LoVo (cell line): ENCODE results near the gene MORN1.
"Not testable (repeated sequence)": the region's sequence is repeated elsewhere in the genome, so short reads cannot be mapped to it uniquely, and the experiment has no call there.

Experiments
- DNase-seq: peaks from one replicate; pipeline ENCODE4 v3.0.0-alpha.2; 2016; ENCODE audit warnings: low spot score

MORN1 gene

GRCh38 chr1:2304282-2304681 is 87.1 kb downstream of the MORN1 start:
- no peak for DNase-seq

DNA sequence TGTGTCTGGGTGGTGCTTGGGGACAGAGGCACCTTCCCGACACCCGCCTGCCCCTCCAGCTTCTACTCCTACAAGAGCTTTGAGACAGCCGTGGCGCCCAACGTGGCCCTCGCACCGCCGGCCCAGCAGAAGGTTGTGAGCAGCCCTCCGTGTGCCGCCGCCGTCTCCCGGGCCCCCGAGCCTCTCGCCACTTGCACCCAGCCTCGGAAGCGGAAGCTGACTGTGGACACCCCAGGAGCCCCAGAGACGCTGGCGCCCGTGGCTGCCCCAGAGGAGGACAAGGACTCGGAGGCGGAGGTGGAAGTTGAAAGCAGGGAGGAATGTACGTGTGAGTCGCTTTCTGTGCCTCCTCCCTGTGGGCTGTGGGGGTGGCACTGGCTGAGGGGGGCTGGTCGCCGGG is 87.6 kb downstream of the MORN1 start:
- no peak for DNase-seq

DNA sequence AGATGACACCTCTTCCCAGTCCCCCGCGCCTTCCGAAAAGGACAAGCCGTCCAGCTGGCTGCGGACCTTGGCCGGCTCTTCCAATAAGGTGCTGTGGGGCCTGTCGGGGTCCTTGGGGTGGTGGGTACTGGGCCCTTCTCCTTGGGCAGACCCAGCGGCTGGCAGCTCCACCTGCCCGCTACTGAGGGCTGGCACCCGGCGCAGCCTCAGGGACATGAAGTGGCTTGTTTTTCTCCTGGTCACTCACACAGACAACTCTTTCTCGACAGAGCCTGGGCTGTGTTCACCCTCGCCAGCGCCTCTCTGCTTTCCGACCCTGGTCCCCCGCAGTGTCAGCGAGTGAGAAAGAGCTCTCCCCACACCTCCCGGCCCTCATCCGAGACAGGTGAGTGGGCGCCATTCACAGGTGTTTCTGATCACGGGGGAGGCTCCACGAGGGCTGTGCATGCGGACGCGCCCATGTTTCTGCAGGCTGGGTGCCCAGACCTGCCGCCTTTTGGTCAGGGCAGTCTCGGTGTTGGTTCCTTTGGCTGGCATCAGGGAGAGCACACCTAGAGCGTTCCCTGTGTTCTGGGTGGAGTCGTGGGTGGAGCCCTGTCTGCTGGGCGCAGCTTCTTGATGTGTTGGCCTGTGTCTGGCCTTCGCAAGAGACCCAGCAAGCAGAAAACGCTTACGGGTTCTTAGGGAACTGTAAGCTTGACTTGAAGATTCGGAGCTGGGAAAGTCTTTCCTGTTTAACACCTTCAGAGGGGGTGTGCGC is 88.2 kb downstream of the MORN1 start:
- no peak for DNase-seq

DNA sequence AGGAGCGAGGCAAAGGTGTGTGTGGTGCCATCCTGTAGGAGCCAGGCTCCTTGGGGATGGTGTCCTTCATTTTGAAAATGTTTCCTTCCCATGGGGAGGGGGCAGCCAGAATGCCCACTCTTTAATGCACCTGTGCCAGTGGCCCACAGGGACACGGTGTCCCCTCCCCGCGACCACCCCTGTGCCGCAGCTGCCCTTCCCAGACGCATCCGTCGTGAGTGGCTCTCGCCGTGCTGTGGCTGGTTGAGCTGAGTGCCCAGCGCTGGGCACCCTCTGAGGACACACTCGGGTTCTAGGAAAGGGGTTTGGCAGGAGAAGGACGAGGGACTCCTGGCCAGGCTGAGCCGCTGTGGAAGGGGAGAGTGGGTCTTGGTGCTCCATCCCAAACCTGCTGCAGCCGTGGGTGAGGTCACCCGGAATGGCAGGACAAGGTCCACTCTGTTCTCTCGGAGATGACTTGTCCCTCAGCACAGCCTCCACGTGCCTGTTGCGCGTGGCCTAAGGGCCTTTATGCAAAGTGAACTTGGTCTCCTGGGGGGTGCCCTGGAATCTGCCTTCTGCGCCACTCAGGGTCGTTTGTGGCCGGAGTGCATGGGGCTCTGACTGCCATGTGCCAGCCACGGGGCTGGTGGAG is 88.9 kb downstream of the MORN1 start:
- DNase-seq, result no peak

DNA sequence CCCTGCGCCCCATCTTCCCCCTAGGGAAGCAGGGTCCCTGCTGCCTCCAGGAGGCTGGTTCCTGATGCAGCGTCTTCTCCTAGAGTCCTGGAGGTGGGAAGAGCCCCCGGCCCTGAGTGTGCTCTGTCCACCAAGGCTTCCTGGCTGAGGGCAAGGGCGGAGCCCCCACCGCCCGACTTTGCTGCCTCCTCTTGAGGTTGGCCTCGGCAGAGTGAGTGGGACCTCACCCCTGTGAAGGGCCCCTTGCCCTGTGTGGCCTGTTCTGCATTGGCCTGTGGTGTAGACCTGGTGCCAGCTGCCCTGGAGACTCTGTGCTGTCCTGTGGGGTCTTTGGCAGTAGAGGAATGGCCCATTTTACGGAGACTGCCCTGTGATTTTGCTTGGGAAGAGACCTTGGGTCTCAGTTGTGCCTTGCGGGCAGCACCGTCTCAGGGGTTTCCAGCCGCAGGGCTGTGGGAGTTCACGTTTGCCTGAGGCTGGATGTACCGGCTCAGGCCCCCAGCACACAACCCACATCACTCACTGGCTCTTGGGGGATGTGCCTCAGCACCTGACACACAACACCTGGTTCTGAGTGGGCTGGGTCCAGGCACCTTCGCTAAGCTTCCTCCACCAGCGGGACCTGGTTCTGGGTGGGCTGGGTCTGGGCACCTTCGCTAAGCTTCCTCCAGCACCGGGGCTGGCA is 89.6 kb downstream of the MORN1 start:
- no peak for DNase-seq

GRCh38 chr1:2300851-2301606 is 90.3 kb downstream of the MORN1 start:
- DNase-seq, result no peak

DNA sequence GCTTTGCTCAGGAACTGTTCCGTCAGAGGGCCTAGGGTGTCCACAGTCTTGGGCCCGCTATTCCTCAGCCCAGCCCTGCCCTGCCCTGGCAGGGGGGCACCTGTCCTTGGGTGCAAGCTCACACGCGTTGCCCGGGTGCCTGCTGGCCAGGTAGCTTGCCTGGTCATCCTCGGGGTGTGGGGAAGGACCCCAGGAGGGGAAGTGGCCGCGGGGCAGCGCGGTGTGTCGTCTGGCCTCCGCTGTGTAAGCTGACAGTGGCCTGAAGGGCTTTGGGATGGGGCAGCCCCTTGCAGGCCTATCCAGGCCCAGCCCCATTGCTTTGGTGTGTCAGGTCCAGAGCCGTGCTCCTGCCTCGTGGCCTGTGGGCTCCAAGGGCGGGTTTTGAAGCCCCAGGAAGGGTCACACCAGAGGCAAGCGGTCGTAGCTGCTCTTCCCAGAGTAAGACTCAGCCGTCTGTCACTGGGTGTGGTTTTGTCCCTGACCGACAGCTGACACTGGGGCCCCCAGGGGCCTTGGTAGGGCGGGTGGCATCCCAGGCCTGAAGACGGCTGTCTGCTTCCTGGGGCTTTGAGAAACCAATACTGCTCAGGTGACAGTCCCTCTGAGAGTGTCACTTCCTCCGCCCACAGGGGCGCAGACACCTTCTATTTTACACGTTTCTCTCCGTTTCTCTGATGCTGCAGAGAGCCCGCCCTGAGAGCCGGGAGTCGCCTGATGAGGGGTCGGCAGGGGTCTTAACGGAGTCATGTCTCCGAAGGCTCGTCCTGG is 91.2 kb downstream of the MORN1 start:
- no peak for DNase-seq

DNA sequence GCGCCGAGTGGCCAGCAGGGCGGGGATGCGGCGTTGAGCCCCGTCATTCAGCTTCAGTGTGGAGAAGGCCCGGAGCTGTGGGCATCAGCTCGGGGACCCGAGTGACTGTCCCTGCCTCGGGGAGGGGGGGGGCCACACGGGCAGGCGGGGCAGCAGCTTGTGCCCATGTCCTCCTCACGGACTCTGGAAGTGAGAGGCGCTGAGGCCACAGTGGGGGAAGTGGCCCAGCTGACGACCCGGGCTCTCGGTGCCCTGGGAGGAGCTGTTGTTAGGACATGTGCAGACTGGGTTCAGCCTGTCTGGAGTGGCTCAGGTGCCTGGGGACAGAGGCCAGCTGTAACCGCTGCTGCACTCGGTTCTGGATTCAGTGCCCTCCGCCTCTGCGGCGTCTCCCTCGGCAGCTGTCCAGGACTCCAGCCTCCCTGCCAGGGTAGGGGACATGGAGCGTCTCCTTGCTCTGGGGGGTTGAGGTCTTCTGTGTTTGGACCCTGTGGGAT is 92.2 kb downstream of the MORN1 start:
- DNase-seq, result no peak

DNA sequence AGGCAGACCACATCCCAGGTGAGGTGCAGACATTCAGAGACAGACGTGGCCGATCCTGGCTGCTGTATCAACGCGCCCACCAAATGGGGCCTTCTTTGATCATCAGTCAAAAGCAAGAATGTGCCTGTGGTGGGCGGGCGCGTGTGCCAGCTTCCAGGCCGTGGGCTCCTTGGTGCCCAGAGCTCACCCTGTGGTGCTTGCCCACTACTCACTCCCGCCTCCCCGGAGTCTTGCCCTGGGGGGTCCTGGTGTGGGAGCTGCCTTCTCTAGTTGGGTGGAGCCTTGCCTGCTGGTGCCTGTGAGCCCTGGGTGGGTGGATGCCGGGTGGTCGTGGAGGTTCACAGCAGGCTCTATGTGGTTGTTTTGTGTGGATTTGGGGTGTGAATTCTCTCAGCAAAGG is 92.7 kb downstream of the MORN1 start:
- no peak for DNase-seq

DNA sequence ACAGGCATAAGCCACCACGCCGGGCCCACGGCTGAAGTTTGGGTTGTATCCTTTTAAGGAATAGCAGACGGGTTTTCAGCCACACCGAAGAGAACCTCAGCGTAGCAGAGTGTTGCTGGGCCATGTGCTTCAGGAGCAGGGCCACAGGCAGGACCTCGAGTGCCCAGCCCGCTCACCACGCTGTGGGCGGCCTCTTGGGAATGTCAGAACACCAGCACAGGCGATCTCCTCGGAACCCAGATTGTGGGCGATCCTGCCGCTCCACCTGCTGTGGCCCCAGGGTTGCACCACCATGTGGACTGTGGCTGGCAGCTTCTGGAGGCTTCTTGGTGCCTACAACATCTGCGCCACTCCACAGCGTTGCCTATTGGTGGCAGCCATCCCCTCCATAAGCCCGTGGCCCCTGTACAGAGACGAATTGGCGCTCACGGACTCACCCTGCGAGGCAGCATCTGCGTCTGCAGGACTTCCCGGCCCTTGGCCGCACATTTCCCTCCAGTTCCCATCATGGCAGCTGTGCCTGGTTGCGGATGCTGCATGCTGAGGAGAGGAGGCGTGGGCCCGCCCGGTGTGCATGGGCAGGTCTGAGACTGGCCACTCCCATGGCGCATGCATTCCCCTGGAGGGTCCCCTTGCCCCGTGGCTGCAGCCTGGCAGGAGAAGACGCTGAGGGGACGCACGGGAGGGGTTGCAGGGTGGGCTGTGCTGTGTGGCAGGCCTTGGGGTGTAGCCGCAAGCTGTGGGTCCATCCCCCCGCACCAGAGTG is 93.9 kb downstream of the MORN1 start:
- DNase-seq, result no peak

DNA sequence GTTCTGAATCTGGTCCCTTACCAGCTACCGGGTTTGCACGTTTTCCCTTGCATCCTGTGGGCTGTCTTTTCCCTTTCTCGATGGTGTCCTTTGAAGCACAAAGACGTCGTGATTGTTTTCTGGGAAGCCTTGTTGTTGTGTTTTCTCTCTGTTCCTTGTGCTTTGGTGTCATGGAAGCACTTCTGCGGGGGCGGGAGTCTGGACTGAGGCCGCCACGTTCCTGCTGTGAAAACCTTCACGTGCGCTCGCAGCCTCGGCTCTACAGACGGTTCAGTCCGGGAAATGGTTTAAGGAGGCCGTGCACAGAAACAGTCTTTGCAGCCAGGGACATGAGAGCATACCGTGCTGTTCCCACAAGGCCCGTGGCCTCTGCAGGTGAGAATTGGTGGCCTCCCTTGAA is 94.7 kb downstream of the MORN1 start:
- no peak for DNase-seq

DNA sequence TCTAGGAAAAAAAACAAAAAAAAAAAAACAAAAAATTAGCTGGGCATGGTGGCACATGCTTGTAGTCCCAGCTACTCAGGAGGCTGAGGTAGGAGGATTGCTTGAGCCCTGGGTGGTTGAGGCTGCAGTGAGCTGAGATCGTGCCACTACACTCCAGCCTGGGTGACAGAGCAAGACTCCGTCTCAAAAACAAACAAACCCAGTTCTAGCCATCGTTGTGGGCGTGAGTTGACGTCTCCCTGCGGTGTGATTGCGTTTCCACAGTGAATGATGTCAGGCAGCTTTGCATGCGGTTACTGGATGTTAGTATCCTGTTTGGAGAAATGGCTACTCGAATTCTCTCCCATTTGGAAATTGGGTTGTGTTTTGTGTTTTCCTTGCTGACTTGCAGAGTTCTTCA is 95.1 kb downstream of the MORN1 start:
- not testable (repeated sequence) for DNase-seq

- DNase-seq, result no peak
These were observed 95.8 kb downstream of the MORN1 start for GRCh38 chr1:2295526-2295925.

GRCh38 chr1:2294725-2295078 is 96.7 kb downstream of the MORN1 start:
- no peak for DNase-seq

DNA sequence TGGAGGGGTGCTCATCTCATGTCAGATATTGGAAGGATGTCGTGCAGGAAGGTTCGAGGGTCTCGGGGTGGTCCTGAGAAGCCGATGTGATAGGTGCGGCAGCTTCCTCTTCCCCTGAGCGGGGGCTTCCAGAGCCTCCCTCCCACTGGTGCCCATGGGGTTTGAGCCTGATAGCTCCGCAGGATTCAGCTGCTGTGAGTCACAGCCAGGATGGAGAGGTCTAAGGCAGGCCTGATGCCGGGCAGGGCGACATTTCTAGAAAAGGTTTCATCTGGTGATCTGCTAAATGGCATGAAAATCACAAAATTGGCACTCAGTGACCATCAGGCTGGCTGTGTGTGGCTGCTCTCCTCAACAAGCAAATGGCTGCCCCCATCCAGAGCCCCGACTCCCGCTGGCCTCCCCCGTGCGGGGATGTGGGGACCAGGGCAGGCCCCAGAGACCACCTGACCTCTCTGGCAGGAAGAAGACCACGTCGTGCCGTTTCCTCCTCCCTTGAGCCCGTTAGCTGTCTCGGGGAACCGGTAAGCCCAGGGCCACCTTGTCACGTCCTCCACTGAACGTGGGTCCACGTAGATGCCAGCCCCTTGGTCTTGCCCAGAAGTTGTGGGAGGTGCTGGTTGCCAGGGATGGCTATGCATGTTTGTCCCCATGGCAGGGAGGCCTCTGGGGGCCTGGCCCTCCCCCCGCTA is 97.2 kb downstream of the MORN1 start:
- DNase-seq, result no peak

- no peak for DNase-seq
These were observed 98.5 kb downstream of the MORN1 start for GRCh38 chr1:2292725-2293450.

GRCh38 chr1:2291577-2291976 is 99.8 kb downstream of the MORN1 start:
- no peak for DNase-seq

- DNase-seq, result no peak
These were observed 100.5 kb downstream of the MORN1 start for GRCh38 chr1:2290595-2291510.

GRCh38 chr1:2290171-2290578 is 101.2 kb downstream of the MORN1 start:
- DNase-seq, result no peak
